DMS79 (cell line): ENCODE results near the gene CNOT6L.

Experiments
- DNase-seq: peaks from one replicate; lab custom pipeline; 2025; lab: John Stamatoyannopoulos, UW

The CNOT6L gene

DNA sequence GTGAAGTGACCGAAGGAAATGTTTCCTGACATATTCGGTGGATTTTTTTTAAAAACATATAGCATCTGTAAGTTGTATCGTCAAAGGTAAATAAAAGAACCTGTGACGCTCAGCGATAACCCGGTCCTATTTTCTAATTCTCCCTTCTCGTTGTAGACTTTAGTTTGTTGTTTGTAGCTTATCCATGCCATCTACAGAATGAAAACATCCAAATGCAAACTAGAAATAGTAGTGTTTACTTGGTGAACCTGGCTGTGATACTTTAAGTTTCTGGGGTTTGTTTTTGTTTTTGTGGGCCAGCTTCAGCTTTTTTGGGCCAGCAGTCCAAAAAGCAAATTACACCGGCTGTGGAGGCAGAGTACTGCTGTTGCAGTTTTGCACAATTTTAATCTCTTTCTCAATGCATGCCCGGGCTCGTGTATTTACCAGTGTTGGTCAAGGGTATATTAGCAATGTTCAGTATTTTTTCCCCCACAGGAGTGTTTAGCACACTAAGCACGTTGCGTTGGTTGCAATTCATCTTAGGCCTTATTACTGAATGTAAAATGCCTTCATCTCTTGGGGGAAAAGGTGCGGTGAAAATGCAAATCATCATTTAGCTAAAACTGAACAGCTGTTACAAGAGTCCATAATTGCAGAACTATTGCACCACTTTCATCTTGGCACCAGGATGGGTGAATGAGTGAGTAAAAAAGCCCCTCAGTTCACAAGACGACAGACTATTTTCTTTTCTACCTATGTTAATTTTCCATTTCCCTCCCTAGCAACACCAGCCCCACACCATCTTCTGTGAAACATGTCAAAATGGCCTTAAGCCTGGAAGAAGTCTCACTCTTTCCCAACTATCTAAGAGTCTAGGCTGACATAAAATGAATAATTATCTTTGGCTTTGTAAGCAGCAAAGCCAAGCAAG is 1.7 kb upstream of the CNOT6L start:
- no peak for DNase-seq

DNA sequence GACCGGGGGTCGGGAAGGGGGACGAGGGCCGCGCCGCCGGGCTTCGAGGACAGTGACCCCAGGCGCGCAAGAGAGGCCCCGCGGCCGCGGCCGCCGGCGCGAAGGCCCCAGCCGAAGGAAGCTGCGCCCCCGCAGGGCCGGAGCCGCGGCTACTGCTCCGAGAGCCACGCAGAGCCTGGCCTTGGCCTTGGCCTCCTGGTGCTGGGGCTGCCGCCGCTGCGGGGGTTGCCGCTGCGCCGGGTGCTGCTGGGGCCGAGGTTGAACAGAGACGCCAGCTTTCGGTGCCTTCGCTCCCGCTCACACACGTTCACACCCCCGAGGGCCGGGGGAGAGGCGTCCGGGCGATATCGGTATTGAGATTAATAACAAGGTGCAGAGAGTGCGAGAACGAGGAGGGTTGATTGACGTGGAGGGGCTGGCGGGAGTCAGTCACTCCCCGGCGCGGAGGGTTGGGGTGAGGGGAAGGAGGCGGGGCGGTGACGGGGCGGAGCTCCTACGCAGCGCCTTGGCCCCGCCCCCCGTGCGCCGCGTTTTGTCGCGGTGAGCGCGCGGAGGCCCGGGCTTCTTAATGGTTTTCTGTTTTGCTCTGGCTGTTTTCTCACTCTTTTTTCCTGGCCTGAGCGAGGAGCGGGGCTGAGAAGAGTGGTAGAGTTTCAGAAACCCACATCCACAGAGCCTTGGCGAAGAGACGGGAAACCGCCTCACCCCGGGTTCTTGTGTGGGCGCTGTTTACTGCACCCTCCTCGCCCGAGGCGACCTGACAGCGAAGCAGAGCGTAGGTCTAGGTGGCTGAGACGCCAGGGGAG is 878 bp upstream of the CNOT6L start:
- DNase-seq = peak; percentile 63

DNA sequence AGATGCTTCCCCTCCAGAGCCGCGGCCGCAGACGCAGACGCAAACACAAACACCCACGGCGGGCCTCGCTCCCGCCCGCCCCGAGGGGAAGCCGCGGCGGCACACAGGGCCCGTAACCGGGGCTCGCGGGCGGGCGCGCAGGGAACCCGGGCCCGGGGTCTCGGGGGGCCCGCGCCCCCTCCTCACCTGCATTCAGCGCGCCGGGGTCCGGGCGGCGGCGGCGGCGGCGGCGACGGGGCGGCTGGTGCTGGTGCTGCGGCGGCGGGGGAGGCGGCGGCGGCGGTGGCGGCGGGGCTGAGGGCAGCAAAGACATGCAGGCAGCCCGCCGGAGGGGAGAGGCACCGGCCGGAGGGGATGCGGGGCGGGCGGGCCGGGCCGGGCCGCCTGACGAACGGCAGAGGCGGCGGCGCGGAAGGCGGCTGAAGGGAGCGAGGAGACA is 255 bp upstream of the CNOT6L start:
- no peak for DNase-seq

DNA sequence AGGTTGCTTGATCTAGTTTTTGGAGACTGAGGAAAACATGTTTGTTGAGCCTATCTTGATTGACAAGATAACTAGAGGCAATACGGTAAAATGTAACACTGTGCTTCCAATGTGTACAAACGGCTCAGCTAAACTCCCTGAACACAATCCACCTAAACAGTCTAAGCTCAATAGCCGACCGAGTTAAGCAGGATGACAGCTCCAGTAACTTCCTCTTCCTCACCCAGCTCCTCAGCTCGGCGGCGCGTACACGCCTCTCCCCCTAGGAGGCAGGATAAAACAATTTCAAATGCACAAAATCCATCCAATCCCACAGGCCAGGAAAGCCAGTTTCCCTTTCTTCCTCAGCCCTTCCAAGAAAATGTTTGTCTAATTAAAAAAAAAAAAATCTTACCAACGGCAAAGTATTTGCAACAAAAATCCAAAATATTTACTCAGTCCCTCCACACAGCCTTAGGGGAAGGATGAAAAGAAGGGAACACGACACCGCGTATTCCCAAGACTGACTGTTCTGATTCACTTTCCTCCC is 1.0 kb downstream of the CNOT6L start:
- DNase-seq = peak; percentile 52

DNA sequence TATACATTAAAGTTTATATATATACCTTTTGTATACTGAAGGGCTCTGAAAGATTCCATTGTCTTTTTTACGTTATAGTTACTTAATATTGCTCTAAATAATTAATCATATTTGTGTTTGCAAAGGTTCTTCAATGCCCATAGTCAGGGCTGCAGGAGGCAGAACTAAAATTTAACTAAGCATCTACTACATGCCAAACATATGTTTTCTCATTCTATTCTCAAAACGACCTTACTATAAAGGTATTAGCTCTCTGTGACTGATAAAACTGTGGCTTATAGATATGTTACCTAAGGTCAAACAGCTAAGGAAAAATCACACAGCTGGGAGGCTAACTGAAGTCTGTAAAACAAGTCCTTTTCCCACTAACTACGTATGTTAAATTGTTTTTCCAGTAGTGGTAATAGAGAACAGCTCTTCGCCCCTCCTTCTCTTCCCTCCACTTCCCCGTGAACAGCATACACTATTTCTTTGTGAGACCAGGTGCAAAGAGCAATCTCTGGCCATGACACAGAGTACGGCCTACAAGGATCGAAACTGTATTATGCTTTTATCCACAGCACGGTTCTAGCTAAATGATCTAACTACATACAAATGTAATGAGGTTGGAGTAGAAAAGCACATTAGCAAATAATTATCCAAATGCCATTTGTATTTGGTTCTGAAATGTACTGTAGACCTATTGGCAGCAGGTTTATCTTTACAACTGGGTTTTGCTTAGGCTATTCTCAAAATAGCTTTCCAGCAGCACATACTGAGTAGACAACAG is 1.7 kb downstream of the CNOT6L start:
- DNase-seq = no peak

DNA sequence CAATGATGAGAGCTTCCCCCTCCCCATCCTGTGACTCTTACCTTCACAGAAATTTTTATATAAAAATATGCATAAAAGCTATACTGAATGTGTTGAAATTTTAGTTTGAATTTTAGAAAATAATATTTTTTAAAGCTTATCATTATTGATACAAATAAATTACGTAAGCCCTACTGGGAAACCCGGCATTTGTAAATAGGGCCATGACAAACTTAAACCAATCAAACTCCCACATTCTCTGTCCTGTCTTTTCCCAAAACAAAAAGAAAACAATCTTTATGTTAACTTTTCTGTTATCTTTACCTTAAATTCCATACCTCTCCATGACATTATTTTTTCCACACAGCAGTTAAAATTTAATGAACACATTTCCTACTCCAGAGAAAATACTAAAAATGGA is 2.6 kb downstream of the CNOT6L start:
- DNase-seq = no peak

DNA sequence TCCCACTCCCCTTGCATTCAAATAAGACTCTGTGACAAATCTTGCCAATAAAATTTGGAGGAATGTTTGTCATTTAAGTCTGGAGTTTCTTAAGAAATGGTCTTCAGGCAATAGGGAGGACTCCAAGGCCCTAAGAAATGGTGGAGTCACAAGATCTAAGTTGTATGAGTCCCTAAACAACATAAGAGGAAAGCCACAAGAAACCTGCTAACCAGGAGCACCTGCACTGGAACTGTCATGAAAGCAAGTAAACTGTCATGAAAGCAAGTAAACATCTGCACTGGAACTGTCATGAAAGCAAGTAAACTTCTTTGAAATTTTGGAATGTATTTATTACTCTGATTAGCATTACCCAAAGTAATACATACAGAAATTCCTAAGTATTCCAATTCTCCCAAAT is 3.5 kb downstream of the CNOT6L start:
- no peak for DNase-seq

DNA sequence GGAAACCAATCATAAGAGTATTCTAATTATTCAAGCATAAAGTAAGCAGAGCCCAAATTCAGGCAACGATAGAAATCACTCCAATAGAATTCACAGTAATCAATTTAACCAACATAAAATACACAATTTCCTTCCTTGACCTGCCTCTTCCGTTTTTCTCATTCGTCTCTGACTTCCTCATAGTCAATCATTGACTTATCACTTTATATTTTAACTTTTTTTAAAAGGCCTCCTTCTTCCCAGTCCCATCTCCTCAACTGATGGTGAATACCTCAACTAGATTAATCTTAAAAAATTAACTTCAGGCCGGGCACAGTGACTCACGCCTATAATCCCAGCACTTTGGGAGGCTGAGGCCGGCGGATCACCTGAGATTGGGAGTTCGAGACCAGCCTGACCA is 13.3 kb downstream of the CNOT6L start:
- no peak for DNase-seq

DNA sequence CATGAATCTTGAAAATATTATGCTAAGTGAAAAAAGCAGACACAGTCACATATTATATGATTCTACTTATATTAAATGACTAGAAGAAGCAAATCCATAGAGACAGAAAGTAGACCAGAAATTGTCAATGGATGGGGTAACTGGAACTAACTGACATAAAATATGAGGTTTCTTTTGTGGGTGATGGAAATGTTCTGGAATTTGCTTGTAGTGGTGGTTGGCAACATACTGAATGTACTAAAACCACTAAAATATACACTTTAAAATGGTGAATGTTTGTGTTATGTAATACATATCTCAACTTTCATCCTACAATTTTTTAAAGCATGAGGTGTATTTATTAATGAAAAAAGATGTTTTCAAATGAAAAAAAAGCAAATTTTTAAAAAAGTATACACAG is 14.7 kb downstream of the CNOT6L start:
- no peak for DNase-seq

DNA sequence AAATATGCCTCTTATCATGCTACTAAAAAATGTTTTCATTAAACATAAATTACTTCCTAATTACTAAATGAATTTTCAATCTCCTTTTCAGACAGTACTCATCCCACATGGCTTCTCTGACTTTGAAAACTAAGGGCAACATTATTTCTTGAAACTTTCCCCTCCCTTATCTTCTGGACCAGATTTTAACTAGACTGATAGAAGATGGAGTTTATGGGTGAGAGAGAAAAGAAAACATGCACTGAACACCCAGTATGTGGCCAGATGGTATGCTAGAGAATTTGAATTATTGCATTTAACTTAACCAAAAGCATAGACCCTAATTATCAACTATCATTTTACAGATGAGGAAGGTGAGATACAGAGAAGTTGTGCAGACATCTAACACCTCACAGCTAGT is 16.8 kb downstream of the CNOT6L start:
- no peak for DNase-seq

DNA sequence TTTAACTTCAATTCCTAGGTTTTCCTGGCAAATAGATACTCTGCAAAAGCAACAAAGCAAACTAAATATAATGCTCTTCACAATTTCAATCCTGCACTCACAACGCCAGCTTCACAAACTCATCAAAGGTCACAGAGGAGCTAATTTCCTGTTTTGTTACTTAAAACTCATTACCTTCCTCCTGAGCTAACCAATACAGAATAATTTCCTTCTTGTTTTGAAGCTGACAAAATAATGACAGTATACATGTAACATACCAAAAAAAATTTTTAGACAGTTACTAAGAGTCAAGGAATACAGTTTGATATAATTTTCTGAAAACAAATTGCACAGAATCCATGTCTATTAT is 17.9 kb downstream of the CNOT6L start:
- DNase-seq = no peak

DNA sequence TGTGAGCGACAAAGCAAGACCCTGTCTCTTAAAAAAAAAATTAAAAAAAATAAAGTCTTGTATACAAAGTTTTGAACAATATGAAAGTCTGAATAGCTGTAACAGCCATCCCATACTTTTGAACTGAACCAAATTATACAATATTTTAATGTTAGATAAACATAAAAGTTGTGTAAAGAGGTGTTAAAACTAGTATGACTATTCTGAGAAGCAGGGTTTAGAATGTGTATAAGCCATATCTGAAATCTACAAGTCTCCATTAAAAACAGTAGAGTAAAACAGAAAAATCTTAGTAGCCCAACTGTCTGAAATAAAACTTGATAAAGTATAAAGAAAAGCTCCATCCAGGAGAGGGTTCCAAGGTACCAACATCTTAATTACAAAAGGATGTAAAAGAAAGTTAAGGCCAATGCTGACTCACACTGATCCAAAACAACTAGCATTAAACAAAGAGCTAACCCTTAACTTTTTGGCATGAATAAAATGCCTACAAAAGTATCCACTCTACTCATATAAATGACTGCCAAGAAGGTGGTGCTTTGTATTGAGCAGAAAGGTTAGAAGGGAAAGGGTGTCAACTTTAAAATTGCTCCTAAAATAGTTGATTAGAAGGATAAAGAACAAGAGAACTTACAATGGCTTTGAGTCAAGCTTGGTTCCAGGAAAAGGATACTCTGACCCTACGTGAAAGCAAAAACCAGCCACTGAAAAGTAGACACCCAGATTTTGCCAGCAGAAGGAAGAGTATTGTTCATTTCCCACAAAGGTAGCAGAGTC is 18.5 kb downstream of the CNOT6L start:
- DNase-seq = no peak

DNA sequence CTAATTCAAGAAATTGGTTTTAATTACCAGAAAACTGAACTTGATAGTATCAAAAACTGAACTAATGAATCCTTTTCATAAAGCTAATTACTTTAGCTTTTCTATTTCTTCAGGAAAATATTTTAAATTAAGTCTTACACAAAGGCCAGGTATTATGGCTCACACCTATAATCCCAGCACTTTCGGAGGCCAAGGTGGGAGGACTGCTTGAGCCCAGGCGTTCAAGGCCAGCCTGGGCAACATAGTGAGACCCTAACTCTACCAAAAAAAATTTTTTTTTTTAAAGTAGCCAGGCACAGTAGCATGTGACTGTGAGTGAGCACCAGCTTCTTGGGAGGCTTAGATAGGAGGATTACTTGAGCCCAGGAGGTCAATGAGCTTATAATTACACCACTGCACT is 19.1 kb downstream of the CNOT6L start:
- no peak for DNase-seq

DNA sequence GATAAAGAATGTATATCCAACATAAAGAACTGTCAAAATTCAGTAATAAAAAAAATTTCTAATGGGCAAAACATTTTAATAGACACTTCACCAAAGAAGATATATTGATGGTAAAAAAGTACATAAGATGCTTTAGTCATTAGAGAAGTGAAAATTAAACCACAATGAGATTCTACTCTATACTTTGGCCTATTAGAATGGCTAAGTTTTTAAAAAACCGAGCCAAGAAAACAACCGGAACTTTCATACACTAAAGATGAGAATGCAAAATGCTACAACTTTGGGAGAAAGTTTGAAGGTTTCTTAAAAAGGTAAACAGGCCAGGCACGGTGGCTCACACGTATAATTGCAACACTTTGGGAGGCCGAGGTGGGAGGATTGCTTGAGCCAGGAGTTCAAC is 20.8 kb downstream of the CNOT6L start:
- no peak for DNase-seq

DNA sequence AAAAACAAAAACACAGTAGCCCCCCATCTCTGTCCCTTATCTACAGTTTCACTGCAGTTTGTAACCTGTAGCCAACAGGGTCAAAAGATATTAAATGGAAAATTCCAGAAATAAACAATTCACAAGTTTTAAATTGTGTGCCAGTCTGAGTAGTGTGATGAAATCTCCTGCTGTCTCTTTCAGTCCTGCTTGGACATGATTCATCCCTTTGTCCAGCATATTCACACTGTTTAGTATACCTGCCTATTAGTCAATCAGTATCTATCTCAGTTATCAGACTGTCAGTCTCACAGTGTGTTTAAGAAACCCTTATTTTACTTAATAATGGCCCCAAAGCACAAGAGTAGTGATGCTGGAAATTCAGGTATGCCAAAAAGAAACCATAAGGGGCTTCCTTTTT is 21.9 kb downstream of the CNOT6L start:
- no peak for DNase-seq

DNA sequence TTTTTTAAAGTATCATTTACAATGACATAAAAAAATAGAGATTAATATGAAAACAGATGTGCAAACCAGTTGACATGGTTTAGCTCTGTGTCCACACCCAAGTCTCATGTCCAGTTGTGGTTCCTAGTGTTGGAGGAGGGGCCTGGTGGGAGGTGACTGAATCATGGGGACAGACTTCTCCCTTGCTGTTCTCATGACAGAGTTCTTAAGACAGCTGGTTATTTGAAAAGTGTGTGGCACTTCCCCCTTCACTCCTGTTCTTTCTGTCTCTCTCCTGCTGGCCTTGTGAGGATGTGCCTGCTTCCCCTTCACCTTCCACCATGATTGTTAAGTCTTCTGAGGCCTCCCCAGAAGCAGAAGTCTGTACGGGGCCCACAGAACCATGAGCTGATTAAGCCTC is 23.8 kb downstream of the CNOT6L start:
- DNase-seq = no peak

DNA sequence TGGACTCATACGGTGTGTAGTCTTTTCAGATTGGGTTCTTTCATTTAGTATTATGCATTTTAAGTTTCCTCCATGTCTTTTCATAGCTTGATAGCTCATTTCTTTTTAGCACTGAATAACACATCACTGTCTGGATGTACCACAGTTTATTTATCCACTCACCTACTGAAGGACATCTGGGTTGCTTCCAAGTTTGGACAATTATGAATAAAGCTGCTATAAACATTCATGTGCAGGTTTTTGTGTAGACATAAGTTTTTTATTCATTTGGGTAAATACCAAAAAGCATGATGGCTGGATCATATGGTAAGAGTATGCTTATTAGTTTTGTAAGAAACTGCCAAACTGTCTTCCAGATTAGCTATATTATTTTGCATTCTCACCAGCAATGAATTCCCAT is 29.0 kb downstream of the CNOT6L start:
- no peak for DNase-seq

DNA sequence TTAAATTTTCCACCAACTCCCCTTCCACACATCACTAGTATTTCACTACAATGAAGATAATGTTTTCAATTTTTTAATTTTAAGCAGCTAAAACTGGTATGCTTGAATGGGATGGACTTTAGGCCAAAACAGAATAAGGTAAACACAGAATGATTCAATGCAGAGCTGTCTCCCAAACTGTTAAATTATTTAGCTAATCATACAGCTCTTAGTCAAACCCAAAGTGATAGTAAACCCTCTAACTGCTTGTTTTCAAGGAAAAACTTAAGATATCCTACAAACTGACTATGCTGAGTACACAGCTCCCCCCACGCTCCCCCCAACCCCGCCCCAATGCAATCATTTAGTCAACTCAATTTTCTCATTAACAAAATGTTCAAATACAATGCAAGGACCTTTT is 30.2 kb downstream of the CNOT6L start:
- DNase-seq = no peak

DNA sequence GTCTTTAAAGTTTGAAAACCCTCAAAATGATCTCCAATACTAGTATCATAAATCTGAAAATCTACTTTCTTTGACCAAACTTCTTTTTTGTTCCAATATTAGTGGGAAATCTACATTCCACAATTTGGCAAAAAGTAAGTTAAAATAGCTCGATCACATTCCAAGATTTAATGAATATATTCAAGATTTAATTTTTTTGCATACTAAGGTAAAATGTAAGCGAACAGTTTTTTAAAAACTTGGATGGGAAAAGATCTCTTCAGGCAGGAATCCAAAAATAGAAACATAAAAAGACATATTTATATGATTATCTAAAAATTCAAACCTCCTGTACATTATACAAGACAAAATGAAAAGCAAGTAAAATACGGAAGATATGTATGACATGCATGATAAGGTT is 31.2 kb downstream of the CNOT6L start:
- no peak for DNase-seq

DNA sequence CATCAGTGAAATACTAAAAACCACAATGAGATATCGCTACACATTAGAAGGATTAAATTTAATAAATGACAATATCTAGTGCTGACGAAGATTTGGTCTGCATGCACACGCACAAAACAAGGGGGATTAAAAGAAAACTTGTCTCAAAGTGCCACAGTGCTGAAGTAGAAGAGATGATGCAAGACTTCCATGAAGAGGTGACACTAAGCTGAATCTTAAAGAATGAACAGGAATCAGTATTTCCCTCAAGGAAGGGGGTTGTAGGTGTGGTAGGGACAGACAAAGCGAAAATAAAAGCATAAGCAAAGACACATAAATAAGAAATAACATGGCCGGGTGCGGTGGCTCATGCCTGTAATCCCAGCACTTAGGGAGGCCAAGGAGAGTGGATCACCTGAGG is 33.5 kb downstream of the CNOT6L start:
- no peak for DNase-seq

DNA sequence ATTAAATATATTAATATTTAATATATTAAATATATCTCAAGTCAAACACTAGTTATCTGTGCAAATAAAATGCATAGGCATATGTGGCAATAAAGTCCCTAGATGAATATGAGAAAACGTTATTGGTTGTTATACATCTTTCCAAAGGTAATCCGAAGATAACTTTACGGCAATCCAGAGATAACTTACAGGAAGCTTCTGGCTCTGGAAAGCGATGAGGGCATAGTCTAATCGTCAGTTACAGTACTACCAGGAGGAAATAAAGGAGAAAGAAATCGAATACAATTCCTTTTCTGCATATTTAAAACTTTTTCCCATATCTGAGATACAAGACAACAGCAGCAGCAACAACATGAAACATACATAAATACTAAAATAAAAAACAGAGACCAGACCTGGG is 35.3 kb downstream of the CNOT6L start:
- DNase-seq = no peak
